Upper lobe of left lung (tissue), 4 donors: ENCODE results near the gene TBX4.

Experiments used
- CTCF ChIP-seq, 6 experiments: fragments of 450-650 bp in 4 of 6; fragments of 200-600 bp in 2 of 6; sonication (generic) in 2 of 6; IDR thresholded peaks; one replicate each; pipeline ENCODE4 v1.5.1; 2016 to 2019; ENCODE audit warnings: antibody characterized with exemption in 6 of 6
- EP300 ChIP-seq, 4 donors: sonication (generic); formaldehyde crosslinking; IDR thresholded peaks; one replicate each; pipeline ENCODE4 v1.5.1; 2017; ENCODE audit warnings: antibody characterized with exemption in 4 of 4, control low read depth in 2 of 4
- POLR2A ChIP-seq, 4 donors: fragments of 450-650 bp; IDR thresholded peaks; one replicate each; pipeline ENCODE4 v1.5.1; 2016 to 2017; ENCODE audit warnings: antibody characterized with exemption in 4 of 4, mild to moderate bottlenecking in 2 of 4
- POLR2AphosphoS5 ChIP-seq, 2 donors: sonication (generic); formaldehyde crosslinking; IDR thresholded peaks; one replicate each; pipeline ENCODE4 v1.5.1; 2017; ENCODE audit warnings: antibody characterized with exemption in 2 of 2

GRCh38 chr17:61517265-61517664 lies 65.0 kb downstream of the TBX4 start:
- TF ChIP-seq CTCF (IDR thresholded peaks at IDR 0.05): no peak
- no peak for TF ChIP-seq EP300 (IDR thresholded peaks at IDR 0.05)
- TF ChIP-seq POLR2A (IDR thresholded peaks at IDR 0.05): no peak
- TF ChIP-seq POLR2AphosphoS5 (IDR thresholded peaks at IDR 0.05): no peak
